ENCODE data around the gene TCEA2. TPM values are rescaled to one million over a fixed set of nuclear protein-coding genes. Genes with fewer than 3 reads are reported as not detected.
A peak's percentile ranks its signal among the peaks of the same experiment; 100 is the strongest.

TCEA2 gene
- total RNA-seq, 1 donor from 2014 or later = 15.1 TPM

DNA sequence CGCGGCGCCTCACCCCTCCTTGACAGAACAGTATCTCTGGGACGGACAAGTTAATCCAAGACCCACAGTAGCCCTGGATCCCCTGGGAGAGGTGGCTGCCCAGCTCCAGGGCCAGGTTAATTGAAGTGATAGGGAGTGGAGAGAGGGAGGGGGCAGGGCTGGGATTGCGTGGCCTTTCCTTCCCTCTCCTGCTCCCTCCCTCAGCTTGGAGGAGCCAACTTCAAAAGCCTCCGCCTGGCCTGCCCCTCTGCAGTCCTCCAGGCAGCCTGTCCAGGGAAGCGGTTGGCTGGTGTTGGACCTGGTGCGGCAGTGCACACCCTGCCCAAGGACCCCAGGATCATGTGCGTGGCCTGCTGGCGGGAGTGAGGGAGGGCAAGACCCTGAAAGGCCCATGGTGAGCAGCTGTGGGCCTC, 27.1 kb upstream of the TCEA2 start, which contains the start of gene C20orf204:
TSS of gene C20orf204 (plus strand) at position 250 of the 413 bp plus-strand sequence. CDS start at position 392, 142 bp downstream.
- no peak for DNase-seq

DNA sequence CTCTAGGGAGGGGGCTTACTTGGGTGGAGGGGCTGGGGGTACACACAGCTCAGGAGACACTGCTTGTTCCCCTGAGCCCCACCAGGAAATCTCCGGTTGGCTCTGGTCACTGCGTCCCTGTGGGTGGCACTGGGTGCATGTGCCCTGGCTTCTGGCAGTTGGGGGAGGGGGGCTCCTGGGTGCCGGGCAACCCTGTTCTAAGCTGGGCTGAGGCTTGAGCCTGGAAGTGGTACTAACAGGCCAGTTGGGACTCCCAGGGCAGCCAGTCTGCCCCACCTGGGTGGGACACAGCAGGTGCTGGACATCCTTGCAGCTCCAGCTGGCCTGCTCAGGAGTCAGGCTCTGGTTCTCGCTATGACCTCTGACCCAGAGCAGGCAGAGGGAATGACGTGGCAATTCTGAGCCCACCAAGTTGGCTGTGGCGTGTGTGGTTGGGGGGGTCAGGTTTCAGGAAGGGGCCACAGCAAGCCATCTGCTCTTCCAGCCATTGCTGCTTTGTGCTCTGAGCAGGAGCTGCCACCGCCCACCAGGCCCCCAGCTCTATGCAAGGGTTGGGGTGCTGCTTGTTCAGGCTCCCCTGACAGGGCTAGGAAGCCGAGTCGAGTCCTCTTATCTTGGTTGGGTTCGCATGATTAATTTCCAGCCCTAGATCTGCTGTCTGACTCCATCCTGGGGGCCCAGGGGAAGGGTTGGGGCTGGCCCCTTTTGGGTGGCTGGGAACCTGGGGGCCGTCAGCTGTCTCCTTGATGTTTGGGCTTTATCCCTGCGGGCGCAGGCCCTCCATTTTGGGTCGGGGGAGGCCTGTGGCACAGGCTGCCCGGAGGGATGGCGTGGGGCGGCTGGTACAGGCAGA, 26.4 kb upstream of the TCEA2 start:
- no peak for DNase-seq

DNA sequence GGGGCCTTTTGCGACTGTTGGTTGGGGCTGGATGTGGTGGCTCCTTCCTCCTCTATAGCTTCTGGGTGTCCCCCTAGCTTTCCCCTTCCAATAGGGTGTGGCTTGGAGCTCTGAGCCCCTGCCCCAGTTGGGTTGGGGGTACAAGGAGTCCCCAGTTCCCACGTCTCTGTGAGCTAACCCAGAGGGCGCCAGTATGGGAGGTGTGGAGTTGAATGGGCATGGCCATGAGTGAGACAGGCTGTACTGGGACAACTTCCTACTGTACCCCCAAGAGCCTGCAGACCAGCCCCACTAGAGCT, 25.9 kb upstream of the TCEA2 start:
- no peak for DNase-seq

DNA sequence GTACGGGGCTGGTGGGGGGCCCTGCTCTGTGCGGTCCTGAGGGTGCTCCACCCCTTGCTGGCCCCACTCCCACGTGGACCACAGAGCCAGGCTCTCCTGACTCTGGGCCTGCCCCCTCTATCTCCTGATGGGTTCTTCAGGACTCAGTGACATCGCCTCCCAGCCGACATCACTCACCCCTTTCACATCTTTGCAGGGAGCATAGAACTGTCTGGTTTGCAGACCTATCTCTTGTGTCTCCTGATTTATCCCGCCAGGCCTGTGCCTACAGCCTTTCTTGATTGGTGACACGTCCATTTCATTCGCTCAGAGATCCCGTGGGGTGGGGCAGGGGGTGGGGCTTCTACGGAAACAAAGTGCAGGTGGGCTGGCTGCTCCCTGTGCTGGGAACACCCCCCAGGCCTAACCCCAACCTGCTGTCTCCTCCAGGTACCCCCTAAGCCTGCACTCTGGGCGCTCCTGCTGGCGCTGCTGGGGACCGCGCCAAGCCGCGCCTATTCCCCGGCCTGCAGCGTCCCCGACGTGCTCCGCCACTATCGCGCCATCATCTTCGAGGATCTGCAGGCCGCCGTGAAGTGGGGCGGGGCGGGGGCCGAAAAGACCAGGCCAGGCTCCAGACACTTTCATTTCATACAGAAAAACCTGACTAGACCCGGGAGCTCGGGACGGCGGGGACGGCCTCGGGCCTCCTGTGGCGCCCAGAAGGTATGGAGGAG, 25.3 kb upstream of the TCEA2 start:
- DNase-seq = no peak

DNA sequence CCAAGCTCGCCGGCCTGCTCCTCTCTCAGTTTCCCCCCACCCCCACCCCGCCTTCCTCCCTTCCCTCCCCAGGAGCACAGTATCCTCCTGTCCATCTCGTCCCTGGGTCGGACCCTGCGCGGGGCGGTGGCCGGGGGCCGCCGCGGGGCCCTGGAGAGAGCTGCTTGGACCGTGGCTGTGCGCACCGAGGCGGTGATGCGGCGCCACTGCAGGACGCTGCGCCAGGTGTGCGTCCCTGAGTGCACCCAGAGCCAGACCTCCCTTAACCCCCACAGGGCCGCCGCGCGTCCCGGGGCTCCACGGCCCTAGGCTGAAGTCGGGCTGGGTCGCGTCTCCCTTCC, 24.8 kb upstream of the TCEA2 start:
- DNase-seq = no peak

DNA sequence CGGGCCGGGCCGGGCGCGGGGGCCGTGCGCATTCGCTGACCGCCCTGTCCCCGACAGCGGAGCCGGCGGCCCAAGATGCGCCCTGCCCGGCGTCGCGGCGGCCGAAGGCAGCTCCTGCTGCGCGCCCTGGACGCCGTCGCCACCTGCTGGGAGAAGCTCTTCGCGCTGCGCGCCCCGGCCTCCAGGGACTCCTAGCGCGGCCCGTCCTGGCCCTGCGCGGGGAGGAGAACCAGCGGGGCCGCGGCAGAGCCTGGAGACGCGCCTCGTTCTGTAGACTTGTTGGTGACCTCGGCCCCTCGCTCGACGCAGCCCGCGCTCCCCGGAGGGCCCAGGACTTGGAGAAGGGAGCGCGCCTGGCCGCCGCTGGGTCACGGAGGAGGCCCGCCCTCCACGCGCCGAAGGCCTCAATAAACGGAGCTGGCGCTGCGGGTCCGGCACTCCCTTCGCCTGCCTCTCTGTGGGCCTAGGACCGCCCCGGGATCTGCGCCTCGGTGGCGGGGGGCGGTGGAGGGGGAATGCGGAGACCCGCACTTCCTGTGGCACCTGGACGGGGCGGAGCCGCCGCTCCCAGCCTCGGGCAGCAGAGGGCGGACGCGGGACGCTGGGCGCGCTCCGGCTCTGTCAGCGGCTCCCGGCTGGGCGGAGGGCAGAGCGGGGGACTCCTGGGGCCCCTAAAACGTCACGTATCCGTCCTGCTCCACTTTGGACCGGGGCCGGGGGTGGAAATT, 24.3 kb upstream of the TCEA2 start:
- DNase-seq = peak; percentile 32

DNA sequence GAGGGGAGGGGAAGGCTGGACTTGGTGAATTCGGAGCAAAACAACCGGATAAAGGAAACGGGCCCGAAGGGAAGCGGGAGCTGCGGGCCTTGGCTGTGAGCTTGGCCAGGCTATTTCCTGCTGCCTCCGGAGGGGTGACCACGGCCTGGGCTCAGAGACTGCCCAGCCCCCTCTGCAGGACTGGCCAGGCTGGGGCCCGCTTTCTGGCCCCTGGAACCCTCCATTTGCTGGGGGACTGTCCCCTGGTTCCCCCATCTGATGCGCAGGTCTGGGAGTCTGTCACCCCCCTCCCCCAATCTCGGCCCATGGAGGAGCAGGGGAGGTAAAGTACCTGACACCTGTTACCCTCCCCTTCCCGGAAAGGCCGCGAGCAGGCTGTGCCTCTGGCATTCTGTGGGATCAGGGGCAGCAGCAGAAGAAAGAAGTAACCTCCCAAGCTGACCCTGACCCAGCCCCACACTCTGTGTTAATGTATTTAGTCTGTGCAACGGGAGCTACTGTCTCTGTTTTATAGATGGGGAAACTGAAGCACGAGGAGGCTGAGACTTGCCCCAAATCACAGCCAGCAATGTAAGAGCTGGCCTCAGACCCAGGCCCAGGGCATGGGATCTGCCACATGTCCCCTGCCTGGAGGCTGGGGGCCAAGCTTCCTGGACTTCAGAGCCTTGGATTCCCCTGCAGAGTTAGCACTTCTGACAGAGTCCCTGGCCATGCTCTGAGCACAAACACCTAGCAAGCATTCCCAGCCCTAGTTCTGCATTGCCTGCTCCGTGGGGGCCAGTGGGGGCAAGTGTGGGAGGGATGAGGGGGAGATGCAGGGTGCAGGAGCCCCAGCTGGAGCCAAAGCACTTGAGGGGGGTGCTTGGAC, 23.5 kb upstream of the TCEA2 start:
- no peak for DNase-seq

DNA sequence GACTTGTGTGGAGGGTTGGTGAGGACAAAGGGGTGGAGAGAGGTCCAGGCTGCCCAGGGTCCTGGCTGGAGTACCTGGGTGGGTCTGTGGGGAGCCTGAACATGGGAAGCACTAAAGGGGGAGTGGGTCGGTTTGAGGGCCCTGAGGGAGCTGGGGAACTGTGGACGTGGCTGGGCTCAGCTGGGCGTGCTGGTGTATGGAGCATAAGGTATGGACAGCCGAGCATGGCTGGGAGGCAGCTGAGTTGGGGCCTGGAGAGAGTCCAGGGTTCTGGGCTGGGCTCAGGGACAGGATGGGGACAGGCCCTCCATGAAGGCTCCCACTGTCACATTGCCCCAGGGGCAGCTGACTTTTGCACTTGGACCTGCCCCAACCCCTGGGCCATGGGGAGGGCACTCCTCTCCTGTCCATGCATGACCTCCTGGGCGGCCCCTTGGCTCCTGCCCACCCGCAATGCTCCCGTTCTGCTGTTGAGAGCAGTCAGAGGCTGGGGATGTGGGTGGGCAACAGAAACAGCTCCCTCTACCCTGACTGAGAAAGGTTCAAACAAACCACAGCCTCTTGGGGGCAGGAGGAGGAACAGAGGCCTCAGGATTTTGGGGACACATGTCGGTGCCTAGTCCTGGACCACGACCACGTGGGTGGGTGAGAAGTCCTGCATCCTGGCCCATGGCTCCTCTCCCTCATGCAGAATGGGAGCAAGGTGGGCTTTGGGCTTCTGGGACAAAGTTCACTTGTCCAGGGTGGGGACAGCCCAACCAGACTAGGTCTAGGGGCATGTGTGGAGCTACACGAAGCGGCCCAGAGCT, 22.6 kb upstream of the TCEA2 start:
- no peak for DNase-seq

DNA sequence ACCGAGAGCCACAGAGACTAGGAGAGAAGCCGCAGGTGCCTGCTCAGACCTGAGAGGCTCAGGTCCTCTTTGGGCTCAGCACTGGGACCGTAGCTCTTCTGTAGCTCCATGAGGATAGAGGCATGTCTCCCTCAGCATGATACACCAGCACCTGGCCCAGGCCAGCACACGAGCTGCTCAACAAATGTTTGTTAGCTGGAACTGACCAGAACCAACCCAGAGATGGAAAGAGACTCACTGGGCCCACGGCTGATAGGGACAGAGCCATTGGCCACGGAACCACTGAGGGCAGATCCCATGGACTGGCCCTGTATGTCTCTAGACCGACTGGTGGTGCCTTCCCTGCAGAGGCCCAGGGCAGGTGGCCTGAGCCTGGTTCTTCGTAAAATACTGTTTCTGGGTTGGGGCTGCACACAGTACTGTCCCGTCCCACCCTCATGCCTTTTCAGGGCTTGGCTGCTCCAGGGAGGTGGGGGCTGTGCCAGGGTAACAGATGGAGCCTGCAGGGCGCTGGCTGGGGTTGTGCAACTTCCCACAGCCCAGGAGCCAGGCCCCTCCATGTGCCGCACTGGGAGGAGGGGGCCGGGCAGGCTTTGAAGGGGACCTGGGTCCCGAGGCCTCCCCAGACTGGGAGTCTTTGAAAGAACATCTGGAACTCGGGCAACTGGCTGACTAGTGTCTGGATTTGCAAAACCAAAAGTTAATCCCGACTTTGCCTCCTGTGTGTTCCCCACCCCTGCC, 21.8 kb upstream of the TCEA2 start:
- no peak for DNase-seq

DNA sequence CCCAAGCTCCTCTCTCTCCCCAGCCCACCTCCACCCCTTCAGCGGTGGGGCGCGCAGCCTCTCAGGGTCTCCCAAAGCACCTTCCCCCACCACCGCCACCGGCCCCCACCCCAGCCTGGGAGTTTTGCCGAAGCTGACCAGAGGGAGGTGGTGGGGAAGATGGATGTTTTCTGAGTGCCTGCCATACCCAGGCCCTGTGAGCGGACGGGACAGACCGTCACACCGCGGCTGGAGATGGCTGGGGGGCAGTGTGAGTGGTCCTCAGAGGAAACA, 21.3 kb upstream of the TCEA2 start:
- no peak for DNase-seq

DNA sequence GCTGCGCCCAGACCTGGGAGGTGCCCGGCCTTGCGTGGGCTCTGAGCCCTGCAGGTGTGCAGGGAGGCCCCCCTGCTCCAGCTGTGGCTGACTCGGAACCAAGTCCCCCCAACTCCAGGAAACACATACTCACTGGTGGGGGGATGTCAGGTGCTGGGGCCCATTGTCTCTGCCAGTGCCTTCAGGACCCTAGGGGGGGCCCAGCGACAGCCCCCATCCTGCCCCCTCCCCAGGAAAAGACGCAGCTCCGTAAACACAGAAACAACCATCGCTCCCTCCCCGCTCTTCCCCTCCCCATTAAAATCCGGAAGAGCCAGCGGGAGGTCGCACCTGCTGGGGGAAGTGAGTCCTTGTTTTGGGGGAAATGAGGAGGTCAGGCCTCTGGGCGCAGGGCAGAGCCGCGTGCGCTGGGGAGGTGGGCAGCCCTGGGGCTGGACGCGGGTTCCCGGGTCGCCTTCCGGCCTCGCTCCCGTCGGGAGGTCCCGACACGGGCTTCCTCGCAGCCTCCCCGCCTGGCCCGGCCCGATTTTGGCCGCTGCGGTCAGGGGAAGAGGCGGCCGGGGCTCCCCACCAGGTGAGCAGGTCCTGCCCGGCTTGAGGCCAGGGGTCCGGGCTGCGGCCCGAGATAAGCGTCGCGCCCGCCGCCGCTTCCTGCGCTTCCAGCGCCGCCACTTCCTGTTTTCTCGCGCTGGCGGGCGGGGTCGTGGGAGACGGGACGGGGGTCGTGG, 20.8 kb upstream of the TCEA2 start:
- DNase-seq = no peak

DNA sequence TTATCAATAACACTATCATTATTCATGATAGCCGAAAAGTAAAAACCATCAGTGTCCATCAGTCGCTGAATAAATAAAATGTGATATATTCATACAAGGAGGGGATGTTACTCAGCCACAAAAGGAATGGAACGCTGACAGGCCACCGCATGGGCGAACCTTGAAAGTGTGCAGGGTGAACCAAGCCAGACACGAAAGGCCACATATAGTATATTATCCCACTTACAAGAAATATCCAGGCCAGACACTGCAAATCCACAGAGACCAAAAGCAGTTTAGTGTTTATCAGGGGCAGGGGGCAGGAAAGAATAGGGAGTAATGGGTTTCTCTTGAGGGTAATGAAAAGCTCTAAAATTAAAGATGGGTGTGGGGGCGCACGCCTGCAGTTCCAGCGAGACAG, 19.2 kb upstream of the TCEA2 start:
- no peak for DNase-seq

DNA sequence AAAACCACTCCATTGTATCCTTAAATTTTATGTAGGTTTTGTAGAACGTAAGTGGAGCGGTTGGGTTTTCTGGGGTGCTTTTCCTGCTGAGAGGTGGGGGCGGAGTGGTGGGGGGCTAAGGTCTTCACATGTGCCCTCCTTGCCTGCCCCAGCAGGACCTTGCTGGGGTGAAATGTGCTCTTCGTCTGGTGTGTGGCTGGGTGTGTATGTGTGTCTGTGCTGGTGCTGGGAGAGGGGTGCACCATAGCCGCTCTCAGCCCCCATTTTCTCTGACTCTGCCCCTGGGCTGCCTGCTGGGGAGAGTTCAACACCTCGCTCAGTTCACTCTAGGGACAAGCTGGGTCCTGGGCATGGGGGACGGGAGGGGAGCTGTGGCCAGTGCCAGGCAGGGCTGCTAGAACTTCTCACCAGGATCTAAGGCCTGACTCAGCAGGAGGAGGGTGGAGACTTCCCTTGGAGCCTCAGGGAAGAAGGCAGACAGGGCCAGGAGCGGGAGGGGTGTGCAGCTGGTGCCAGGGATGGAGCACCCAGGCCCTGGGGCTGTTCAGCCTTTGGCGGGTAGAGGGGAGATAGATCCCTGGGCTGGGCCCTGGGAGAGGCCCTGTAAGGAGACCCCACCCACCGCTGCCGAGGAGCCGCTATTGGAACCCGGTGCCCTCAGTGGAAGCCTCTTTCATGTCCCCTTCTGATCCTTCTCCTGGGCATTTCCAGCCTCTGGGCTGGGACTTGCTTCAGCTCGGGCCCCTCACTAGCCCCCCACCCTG, 18.3 kb upstream of the TCEA2 start:
- DNase-seq = no peak

DNA sequence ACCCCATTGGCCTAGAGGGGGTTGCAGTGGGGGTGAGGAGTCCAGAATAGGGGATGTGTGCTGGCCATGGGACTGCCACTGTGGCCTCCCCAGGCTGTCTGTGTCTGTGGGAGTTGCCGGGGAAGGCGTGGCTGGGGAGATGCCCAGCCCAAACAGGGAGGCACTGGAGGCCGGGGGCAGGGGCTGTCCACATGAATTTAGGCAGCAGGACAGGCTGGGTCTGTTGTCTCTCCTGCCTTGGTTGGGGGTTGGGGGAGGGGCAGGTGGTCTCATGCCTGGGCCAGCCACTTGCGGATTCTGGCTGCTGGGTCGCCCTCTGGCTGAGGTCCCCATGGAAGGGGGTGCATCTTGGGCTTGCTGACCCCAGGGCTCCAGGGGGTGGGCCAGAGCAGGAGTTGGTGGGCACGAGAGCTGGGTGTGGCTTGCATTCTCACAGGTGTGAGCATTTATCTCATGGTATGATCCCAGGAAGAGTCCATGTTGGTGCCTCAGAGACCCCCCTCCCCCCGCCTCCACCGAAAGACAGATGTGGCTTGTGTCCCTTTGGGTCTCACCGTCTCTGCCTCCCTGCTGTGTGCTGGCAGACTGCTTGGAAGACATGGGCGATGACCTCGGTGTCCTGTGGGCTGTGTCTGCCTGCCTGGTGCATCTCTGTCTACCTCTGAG, 17.5 kb upstream of the TCEA2 start:
- DNase-seq = no peak

DNA sequence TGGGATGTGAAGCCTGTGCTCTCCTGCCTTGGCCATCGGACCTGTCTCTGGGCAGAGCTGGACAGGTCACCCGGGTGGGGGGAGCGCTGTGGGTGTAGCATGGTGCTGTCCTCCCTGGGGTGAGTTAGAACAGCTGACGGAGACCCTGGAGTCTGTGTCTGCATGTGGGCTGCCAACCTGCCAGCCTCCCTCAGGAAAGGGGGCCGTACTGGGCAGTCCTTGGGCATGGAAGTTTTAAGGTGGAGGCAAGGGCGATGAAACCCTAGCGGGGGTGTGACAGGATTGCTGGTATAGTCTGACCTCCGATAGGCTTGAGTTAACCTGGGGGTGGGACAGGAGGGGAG, 16.0 kb upstream of the TCEA2 start:
- no peak for DNase-seq

DNA sequence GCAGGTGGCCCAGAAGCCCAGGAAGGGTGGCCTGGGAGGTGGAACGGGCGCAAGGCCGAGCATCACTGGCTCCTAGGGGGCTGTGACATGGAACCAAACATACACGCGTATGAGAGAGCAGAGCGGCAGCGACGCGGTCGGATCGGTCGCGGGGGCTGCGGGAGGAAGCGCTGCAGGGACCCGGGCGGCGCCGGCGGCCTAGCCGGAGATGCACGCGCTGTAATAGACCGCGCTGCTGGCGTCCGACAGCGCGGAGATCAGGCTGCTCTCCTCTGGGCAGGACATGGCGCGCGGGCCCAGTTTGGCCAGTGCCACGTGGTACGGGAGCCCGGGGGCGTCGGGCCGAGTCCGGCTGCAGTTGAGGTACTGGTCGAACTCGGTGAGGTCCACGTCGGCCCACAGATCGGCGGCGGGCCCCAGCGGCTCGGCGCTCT, 15.0 kb upstream of the TCEA2 start:
- DNase-seq = no peak

DNA sequence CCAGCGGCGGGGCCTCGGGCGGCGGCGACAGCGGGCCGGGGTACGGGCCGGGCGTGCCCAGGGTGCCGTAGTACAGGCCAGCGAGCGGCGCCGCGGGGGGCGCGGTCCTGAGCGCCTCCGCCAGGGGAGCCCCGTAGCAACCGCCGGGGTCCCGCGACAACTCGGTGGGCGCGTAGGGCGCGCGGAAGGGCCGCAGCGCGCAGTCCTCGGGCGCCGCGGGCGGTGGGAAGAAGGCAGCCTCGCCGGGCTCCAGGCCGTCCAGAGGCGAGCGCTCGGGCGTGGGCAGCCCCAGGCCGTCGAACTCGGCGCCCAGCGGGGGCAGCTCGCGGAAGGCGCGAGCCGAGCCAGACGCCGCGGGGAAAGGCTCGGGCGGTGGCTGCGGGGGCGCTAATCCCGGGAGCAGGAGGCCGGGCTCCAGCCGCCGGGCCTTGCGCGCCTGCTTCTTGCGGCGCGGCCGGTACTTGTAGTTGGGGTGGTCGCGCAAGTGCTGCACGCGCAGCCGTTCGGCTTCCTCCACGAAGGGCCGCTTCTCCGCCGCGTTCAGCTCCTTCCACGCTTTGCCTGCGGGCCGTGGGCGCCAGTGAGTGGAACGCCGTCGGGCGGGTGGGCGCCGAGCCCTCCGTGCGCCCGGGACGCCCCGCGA, 14.5 kb upstream of the TCEA2 start:
- no peak for DNase-seq

Data from skin of body (tissue), 2 donors.